ENCODE measurements around the gene DGKD. TPM values are rescaled to one million over a fixed set of nuclear protein-coding genes. Genes with fewer than 3 reads are reported as not detected.

DGKD gene
- total and polyA plus RNA-seq, 12 donors, result 6.8 to 43.8 (median 16.5) TPM

- Histone ChIP-seq H3K27me3 (no peaks in the 10 kb centered on the region), H3K4me1 (replicated peaks in 1 of 2) (peaks cover 0 to 5% of the 10 kb centered on the region in 2 donors), H3K9me3 (replicated peaks in 1 of 3) (no peaks in the 10 kb centered on the region), H3K36me3 (replicated peaks in 1 of 2) (peaks cover 0 to 23% of the 10 kb centered on the region in 2 donors), H3K27ac (no peak overlapping the region), H3K4me3 (no peak overlapping the region)
- WGBS, 4 donors, result 89 to 96% (median 92%) methylated on average over 12 to 17 of the region's 17 CpGs
- no peak for DNase-seq
- no peak for TF ChIP-seq POLR2A (IDR thresholded peaks at IDR 0.05)
- no peak for TF ChIP-seq CTCF (IDR thresholded peaks at IDR 0.05)
- intact Hi-C loops (cut with DNase I), result loop anchor here (5.0 to 10.0 kb wide), 4 partner anchors 38 to 274 kb away; partner anchors contain the start of genes UGT1A4 (in 2 of the 2), UGT1A5 (in 2 of the 2) and DGKD (in 1 of the 2)
Observed at GRCh38 chr2:233440314-233440713, 86.0 kb downstream of the DGKD start.

- H3K27me3 ChIP-seq, result no peaks in the 10 kb centered on the region
- no peak overlapping the region for H3K27ac ChIP-seq
- no peak for DNase-seq
- WGBS, 4 donors, result 91 to 95% (median 93%) methylated on average over 8 to 9 of the region's 9 CpGs
- TF ChIP-seq CTCF (IDR thresholded peaks at IDR 0.05) (no peak), POLR2A (IDR thresholded peaks at IDR 0.05) (no peak)
- H3K4me1 ChIP-seq (replicated peaks in 1 of 2), result peaks cover 0 to 5% of the 10 kb centered on the region in 2 donors
- intact Hi-C loops (cut with DNase I), result loop anchor here (5.0 to 10.0 kb wide), 4 partner anchors 38 to 274 kb away; partner anchors contain the start of genes UGT1A4 (in 2 of the 2), UGT1A5 (in 2 of the 2) and DGKD (in 1 of the 2)
- no peaks in the 10 kb centered on the region for H3K9me3 ChIP-seq (replicated peaks in 1 of 3)
- peaks cover 0 to 20% of the 10 kb centered on the region in 2 donors for H3K36me3 ChIP-seq (replicated peaks in 1 of 2)
- H3K4me3 ChIP-seq, result no peak overlapping the region
Observed at GRCh38 chr2:233440714-233441113, 86.4 kb downstream of the DGKD start.

GRCh38 chr2:233441161-233442027 is 87.1 kb downstream of the DGKD start:
- intact Hi-C loops (cut with DNase I), result loop anchor here (5.0 to 10.0 kb wide), 4 partner anchors 39 to 273 kb away; partner anchors contain the start of genes UGT1A4 (in 2 of the 2), UGT1A5 (in 2 of the 2) and DGKD (in 1 of the 2)
- no peak overlapping the region for H3K4me3 ChIP-seq
- H3K4me1 ChIP-seq (replicated peaks in 1 of 2), result peaks cover 0 to 5% of the 10 kb centered on the region in 2 donors
- H3K27ac ChIP-seq, result no peak overlapping the region
- no peak for DNase-seq
- WGBS, 4 donors, result 95 to 97% (median 96%) methylated on average over 18 to 26 of the region's 26 CpGs
- H3K27me3 ChIP-seq, result no peaks in the 10 kb centered on the region
- no peaks in the 10 kb centered on the region for H3K9me3 ChIP-seq (replicated peaks in 1 of 3)
- no peak for TF ChIP-seq POLR2A (IDR thresholded peaks at IDR 0.05)
- no peak for TF ChIP-seq CTCF (IDR thresholded peaks at IDR 0.05)
- peaks cover 0 to 19% of the 10 kb centered on the region in 2 donors for H3K36me3 ChIP-seq (replicated peaks in 1 of 2)

GRCh38 chr2:233442028-233442310 is 87.7 kb downstream of the DGKD start:
- intact Hi-C loops (cut with DNase I), result loop anchor here (5.0 to 10.0 kb wide), 4 partner anchors 40 to 273 kb away; partner anchors contain the start of genes UGT1A4 (in 2 of the 2), UGT1A5 (in 2 of the 2) and DGKD (in 1 of the 2)
- no peaks in the 10 kb centered on the region for H3K27me3 ChIP-seq
- 77 to 91% (median 84%) methylated on average over 3 to 4 of the region's 4 CpGs for WGBS, 4 donors

More at GRCh38 chr2:233442028-233442310, 87.7 kb downstream of the DGKD start:
- Histone ChIP-seq H3K27ac (no peak overlapping the region), H3K36me3 (replicated peaks in 1 of 2) (peaks cover 0 to 14% of the 10 kb centered on the region in 2 donors), H3K9me3 (replicated peaks in 1 of 3) (no peaks in the 10 kb centered on the region), H3K4me3 (no peak overlapping the region), H3K4me1 (replicated peaks in 1 of 2) (peaks cover 0 to 5% of the 10 kb centered on the region in 2 donors)
- TF ChIP-seq POLR2A (IDR thresholded peaks at IDR 0.05), result no peak
- no peak for TF ChIP-seq CTCF (IDR thresholded peaks at IDR 0.05)
- no peak for DNase-seq
